Measurements from ENCODE around the gene SLC6A8.

SLC6A8 gene

GRCh38 chrX:153667281-153667955 lies 20.3 kb upstream of the SLC6A8 start:
- DNase-seq (ENCODE audit: low read depth, low spot score) = no peak
- H3K27me3 ChIP-seq (ENCODE audit: control insufficient read depth, insufficient read depth, low read length) = no peaks in the 10 kb centered on the region
- no peaks in the 10 kb centered on the region for H3K4me1 ChIP-seq (ENCODE audit: control insufficient read depth, insufficient read depth, low read length)
- H3K4me3 ChIP-seq (ENCODE audit: low read length) = no peak overlapping the region; the same call in 1 of the 2 replicates
- no peak overlapping the region for H3K27ac ChIP-seq (ENCODE audit: low read length)
- H3K36me3 ChIP-seq (ENCODE audit: control insufficient read depth, insufficient read depth, low read length) = no peaks in the 10 kb centered on the region
- WGBS (ENCODE audit: insufficient coverage, insufficient read length) = no CpG with 5 or more reads among the region's 11 CpGs
- no peaks in the 10 kb centered on the region for H3K9me3 ChIP-seq (ENCODE audit: control insufficient read depth, insufficient read depth, low read length)

- no peaks in the 10 kb centered on the region for H3K36me3 ChIP-seq (ENCODE audit: control insufficient read depth, insufficient read depth, low read length)
- peaks cover 2% of the 10 kb centered on the region; the same call in 1 of the 2 replicates for H3K4me1 ChIP-seq (ENCODE audit: control insufficient read depth, insufficient read depth, low read length)
- no peak overlapping the region; the same call in 1 of the 2 replicates for H3K4me3 ChIP-seq (ENCODE audit: low read length)
- no peak overlapping the region for H3K27ac ChIP-seq (ENCODE audit: low read length)
- H3K9me3 ChIP-seq (ENCODE audit: control insufficient read depth, insufficient read depth, low read length) = no peaks in the 10 kb centered on the region
- WGBS (ENCODE audit: insufficient coverage, insufficient read length) = no CpG with 5 or more reads among the region's 14 CpGs
- no peak for DNase-seq (ENCODE audit: low read depth, low spot score)
- H3K27me3 ChIP-seq (ENCODE audit: control insufficient read depth, insufficient read depth, low read length) = no peaks in the 10 kb centered on the region
Observed at GRCh38 chrX:153667956-153668396, 19.8 kb upstream of the SLC6A8 start.

GRCh38 chrX:153668423-153669173 lies 19.1 kb upstream of the SLC6A8 start:
- Histone ChIP-seq H3K9me3 (ENCODE audit: control insufficient read depth, insufficient read depth, low read length) (no peaks in the 10 kb centered on the region), H3K36me3 (ENCODE audit: control insufficient read depth, insufficient read depth, low read length) (no peaks in the 10 kb centered on the region), H3K4me3 (ENCODE audit: low read length) (no peak overlapping the region), H3K4me1 (ENCODE audit: control insufficient read depth, insufficient read depth, low read length) (peaks cover 2% of the 10 kb centered on the region), H3K27ac (ENCODE audit: low read length) (no peak overlapping the region), H3K27me3 (ENCODE audit: control insufficient read depth, insufficient read depth, low read length) (no peaks in the 10 kb centered on the region)
- no peak for DNase-seq (ENCODE audit: low read depth, low spot score)
- WGBS (ENCODE audit: insufficient coverage, insufficient read length) = no CpG with 5 or more reads among the region's 11 CpGs

GRCh38 chrX:153669174-153669890 lies 18.4 kb upstream of the SLC6A8 start:
- H3K9me3 ChIP-seq (ENCODE audit: control insufficient read depth, insufficient read depth, low read length) = no peaks in the 10 kb centered on the region
- no peaks in the 10 kb centered on the region for H3K27me3 ChIP-seq (ENCODE audit: control insufficient read depth, insufficient read depth, low read length)
- peaks cover 2% of the 10 kb centered on the region for H3K4me1 ChIP-seq (ENCODE audit: control insufficient read depth, insufficient read depth, low read length)
- no peak overlapping the region for H3K27ac ChIP-seq (ENCODE audit: low read length)
- no peak overlapping the region for H3K4me3 ChIP-seq (ENCODE audit: low read length)
- H3K36me3 ChIP-seq (ENCODE audit: control insufficient read depth, insufficient read depth, low read length) = no peaks in the 10 kb centered on the region
- no CpG with 5 or more reads among the region's 17 CpGs for WGBS (ENCODE audit: insufficient coverage, insufficient read length)
- no peak for DNase-seq (ENCODE audit: low read depth, low spot score)

- Histone ChIP-seq H3K27ac (ENCODE audit: low read length) (no peak overlapping the region), H3K4me1 (ENCODE audit: control insufficient read depth, insufficient read depth, low read length) (peaks cover 2% of the 10 kb centered on the region), H3K27me3 (ENCODE audit: control insufficient read depth, insufficient read depth, low read length) (no peaks in the 10 kb centered on the region), H3K9me3 (ENCODE audit: control insufficient read depth, insufficient read depth, low read length) (no peaks in the 10 kb centered on the region), H3K36me3 (ENCODE audit: control insufficient read depth, insufficient read depth, low read length) (no peaks in the 10 kb centered on the region), H3K4me3 (ENCODE audit: low read length) (no peak overlapping the region)
- DNase-seq (ENCODE audit: low read depth, low spot score) = no peak
- WGBS (ENCODE audit: insufficient coverage, insufficient read length) = no CpG with 5 or more reads among the region's 23 CpGs
Observed at GRCh38 chrX:153669901-153670731, 17.6 kb upstream of the SLC6A8 start.

- Histone ChIP-seq H3K4me3 (ENCODE audit: low read length) (no peak overlapping the region), H3K36me3 (ENCODE audit: control insufficient read depth, insufficient read depth, low read length) (no peaks in the 10 kb centered on the region), H3K27me3 (ENCODE audit: control insufficient read depth, insufficient read depth, low read length) (no peaks in the 10 kb centered on the region), H3K4me1 (ENCODE audit: control insufficient read depth, insufficient read depth, low read length) (peaks cover 2% of the 10 kb centered on the region), H3K27ac (ENCODE audit: low read length) (no peak overlapping the region), H3K9me3 (ENCODE audit: control insufficient read depth, insufficient read depth, low read length) (no peaks in the 10 kb centered on the region)
- WGBS (ENCODE audit: insufficient coverage, insufficient read length) = no CpG with 5 or more reads among the region's 23 CpGs
- no peak for DNase-seq (ENCODE audit: low read depth, low spot score)
Observed at GRCh38 chrX:153670748-153671588, 16.8 kb upstream of the SLC6A8 start.

- WGBS (ENCODE audit: insufficient coverage, insufficient read length) = no CpG with 5 or more reads among the region's 27 CpGs
- Histone ChIP-seq H3K27ac (ENCODE audit: low read length) (no peak overlapping the region), H3K4me1 (ENCODE audit: control insufficient read depth, insufficient read depth, low read length) (peaks cover 2% of the 10 kb centered on the region), H3K36me3 (ENCODE audit: control insufficient read depth, insufficient read depth, low read length) (no peaks in the 10 kb centered on the region), H3K4me3 (ENCODE audit: low read length) (no peak overlapping the region), H3K9me3 (ENCODE audit: control insufficient read depth, insufficient read depth, low read length) (no peaks in the 10 kb centered on the region), H3K27me3 (ENCODE audit: control insufficient read depth, insufficient read depth, low read length) (no peaks in the 10 kb centered on the region)
- no peak for DNase-seq (ENCODE audit: low read depth, low spot score)
Observed at GRCh38 chrX:153671589-153672530, 15.9 kb upstream of the SLC6A8 start.

GRCh38 chrX:153672531-153673427 lies 14.9 kb upstream of the SLC6A8 start:
- Histone ChIP-seq H3K27me3 (ENCODE audit: control insufficient read depth, insufficient read depth, low read length) (no peaks in the 10 kb centered on the region), H3K27ac (ENCODE audit: low read length) (no peak overlapping the region), H3K4me3 (ENCODE audit: low read length) (peak overlapping the region; percentile 31; the same call in 1 of the 2 replicates), H3K4me1 (ENCODE audit: control insufficient read depth, insufficient read depth, low read length) (peaks cover 2% of the 10 kb centered on the region), H3K36me3 (ENCODE audit: control insufficient read depth, insufficient read depth, low read length) (no peaks in the 10 kb centered on the region), H3K9me3 (ENCODE audit: control insufficient read depth, insufficient read depth, low read length) (no peaks in the 10 kb centered on the region)
- WGBS (ENCODE audit: insufficient coverage, insufficient read length) = 100% methylated on average over 2 of the region's 53 CpGs
- no peak for DNase-seq (ENCODE audit: low read depth, low spot score)
